Stimulated activated CD4-positive, alpha-beta T cell treated with anti-CD3 and anti-CD28 coated beads, TNF-alpha, amount 100 ng/mL, for 48 hours (primary cell): ENCODE measurements around the gene SUDS3.

Source experiments
- DNase-seq, 3 donors: peaks; one replicate each; pipeline ENCODE4 v3.0.0-alpha.2; 2020; ENCODE audit warnings: low read depth in 3 of 3

SUDS3 gene

DNA sequence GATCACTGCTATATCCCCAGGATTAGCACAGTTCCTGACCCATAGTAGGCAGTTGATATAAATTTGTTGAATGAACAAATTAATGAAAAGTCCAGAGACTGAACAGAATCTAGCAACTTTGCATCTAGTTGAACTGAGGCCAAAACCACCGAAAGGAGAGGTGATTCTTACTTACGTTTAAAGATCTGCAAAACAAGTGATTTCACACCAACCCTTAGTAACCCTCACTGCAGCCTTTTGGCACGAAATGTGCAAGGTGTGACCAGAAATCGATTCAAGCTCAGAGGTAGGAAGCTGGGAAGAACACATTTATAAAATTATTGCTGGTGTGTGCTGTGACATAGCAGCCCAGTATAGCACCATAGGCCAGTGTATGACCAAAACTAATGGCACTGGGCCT is 70.8 kb downstream of the SUDS3 start:
- no peak for DNase-seq

DNA sequence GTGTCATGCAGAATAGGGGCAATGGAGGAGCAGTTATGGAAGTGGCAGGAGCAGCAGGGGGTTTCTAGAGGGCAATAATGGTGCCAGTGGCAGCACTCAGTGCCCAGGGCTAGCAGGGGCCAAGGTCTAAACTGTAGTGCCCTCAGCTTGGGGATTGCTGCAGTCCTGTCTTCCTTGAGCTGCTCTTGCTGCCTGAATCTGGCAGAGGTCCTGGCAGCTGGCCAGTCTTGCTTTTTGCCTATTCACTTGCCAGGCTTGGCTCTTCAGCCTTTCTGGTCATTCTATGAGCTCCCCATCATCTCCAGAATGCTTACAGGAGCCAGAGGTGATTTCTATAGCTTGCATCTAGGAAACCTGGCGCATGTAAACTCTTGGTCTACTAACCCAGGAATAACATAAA is 72.0 kb downstream of the SUDS3 start:
- no peak for DNase-seq

DNA sequence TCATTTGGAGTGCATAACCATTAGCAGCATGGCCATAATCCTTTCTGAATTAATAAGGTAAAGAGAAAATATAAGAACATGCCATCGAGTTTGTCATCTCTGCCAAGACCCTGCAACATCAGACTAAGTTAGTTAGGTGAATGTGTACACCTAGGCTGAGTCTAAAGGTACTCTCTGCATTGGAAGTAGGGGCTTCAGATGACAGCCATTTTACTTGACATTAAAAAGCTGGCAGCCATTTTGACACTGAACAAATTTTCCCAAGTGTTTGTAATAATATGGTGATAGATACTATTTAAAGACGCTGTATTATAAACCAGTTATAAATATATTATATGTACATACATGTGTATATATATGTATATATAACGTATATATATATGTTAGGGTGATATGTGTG is 79.0 kb downstream of the SUDS3 start:
- no peak for DNase-seq

DNA sequence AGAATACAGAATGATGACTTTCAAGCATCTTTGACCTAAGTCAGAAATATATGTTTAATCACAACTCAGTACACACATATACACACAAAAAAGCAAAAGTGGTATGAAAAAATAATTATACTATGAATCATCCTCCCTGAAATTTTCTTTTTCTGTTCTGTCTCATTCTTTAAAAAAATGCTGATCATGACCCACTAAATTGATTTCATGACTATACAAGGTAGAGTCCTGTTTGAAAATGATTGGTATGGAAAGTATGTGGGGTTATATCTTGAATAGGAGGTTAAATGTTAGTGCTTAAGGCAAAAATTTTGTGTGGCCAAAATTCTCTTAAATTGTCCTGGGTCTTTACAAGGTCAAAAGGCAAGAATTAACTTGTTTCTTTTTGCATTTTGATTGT is 80.4 kb downstream of the SUDS3 start:
- no peak for DNase-seq

DNA sequence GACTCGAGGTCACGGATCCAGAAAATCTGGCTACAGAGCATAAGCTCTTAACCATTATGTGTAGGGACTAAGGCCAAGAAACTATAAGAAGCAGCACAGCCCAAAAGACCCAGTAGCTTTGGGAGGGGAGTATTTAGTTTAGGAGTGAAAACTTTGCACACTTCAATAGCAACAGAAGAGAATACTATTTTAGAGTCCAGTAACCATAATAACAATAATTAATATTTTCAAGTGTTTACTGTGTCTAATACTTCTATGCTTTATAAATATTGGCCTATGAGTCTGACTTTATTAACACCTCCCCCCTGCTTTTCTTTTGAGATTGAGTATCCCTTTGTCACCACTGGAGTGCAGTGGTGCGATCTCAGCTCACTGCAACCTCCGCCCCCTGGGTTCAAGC is 82.8 kb downstream of the SUDS3 start:
- DNase-seq: no peak

DNA sequence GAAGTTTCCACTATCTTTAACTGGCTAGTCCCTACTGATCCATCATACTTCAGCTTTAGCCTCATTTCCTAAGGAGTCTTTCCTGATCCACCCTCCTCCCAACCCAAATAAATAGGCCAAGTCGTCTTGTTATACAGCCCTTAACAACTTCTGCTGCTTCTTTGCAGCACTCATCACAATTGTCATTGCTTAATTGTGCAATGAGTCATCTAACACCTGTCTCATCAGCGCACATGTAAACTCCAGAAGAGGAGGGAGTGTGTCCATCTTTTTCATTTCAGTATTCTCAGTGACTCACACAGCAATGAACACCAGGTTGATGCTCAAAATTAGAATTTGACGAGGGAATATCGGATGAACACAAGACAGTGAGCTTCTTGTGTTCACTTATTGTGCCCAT is 87.3 kb downstream of the SUDS3 start:
- DNase-seq: no peak

DNA sequence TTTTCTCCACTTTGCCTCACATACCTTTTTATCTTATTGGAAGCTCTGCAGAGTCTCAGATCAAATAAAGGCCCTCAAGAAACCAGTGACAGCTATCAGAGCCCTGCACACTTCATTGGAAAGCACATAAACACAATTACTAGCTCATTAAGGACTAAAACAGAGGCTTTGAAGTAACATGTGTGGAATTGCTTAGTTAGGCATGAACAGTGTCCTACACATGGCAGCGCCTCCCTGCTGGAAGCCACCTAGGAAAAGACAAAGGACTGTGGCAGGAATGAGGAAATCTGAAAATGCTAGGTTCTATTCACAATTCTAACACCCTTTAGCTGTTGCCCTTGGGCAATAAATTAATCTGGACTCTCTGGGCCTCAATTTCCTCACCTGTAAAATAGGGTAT is 89.4 kb downstream of the SUDS3 start:
- DNase-seq: no peak
